GM19372 (cell line): Measurements from ENCODE around the gene CRYL1.

Experiments
- ATAC-seq: cut with Tn5 transposase; IDR thresholded peaks from one replicate; pipeline ENCODE4 v1.9.1; 2021; ENCODE audit warnings: mild to moderate bottlenecking, low read depth, moderate library complexity; ENCODE audit not compliant: unreplicated experiment

Gene CRYL1

GRCh38 chr13:20428666-20429644 is 96.7 kb downstream of the CRYL1 start:
- ATAC-seq: no peak

GRCh38 chr13:20426766-20427448 is 98.8 kb downstream of the CRYL1 start:
- no peak for ATAC-seq

GRCh38 chr13:20425819-20426219 is 99.8 kb downstream of the CRYL1 start:
- ATAC-seq: peak; percentile 71

- no peak for ATAC-seq
Measured at GRCh38 chr13:20424949-20425348, 100.7 kb downstream of the CRYL1 start.

GRCh38 chr13:20424559-20424852 is 101.2 kb downstream of the CRYL1 start:
- no peak for ATAC-seq

GRCh38 chr13:20422362-20422761 is 103.3 kb downstream of the CRYL1 start:
- ATAC-seq: no peak

- no peak for ATAC-seq
Measured at GRCh38 chr13:20420938-20421337, 104.7 kb downstream of the CRYL1 start.

GRCh38 chr13:20418953-20419352 is 106.7 kb downstream of the CRYL1 start:
- no peak for ATAC-seq

GRCh38 chr13:20416223-20416745 is 109.4 kb downstream of the CRYL1 start:
- no peak for ATAC-seq

GRCh38 chr13:20415694-20416107 is 110.0 kb downstream of the CRYL1 start:
- no peak for ATAC-seq

GRCh38 chr13:20415306-20415679 is 110.4 kb downstream of the CRYL1 start:
- ATAC-seq: no peak

GRCh38 chr13:20414546-20415305 is 110.9 kb downstream of the CRYL1 start:
- no peak for ATAC-seq

GRCh38 chr13:20412691-20413355 is 112.8 kb downstream of the CRYL1 start:
- ATAC-seq: no peak

GRCh38 chr13:20411638-20412342 is 113.9 kb downstream of the CRYL1 start:
- peak; percentile 98 for ATAC-seq

- no peak for ATAC-seq
Measured at GRCh38 chr13:20410726-20411125, 114.9 kb downstream of the CRYL1 start.

GRCh38 chr13:20408181-20408580 is 117.5 kb downstream of the CRYL1 start:
- no peak for ATAC-seq

- ATAC-seq: no peak
Measured at GRCh38 chr13:20407759-20408158, 117.9 kb downstream of the CRYL1 start.

- no peak for ATAC-seq
Measured at GRCh38 chr13:20405691-20406090, 120.0 kb downstream of the CRYL1 start.

- no peak for ATAC-seq
Measured at GRCh38 chr13:20404488-20405222, 121.0 kb downstream of the CRYL1 start.
